Measurements from ENCODE around the gene ZNF473. TPM values are rescaled to one million over a fixed set of nuclear protein-coding genes. Genes with fewer than 3 reads are reported as not detected.

Gene ZNF473
- total RNA-seq, 1 experiment from 2014 or later = 19.0 TPM

DNA sequence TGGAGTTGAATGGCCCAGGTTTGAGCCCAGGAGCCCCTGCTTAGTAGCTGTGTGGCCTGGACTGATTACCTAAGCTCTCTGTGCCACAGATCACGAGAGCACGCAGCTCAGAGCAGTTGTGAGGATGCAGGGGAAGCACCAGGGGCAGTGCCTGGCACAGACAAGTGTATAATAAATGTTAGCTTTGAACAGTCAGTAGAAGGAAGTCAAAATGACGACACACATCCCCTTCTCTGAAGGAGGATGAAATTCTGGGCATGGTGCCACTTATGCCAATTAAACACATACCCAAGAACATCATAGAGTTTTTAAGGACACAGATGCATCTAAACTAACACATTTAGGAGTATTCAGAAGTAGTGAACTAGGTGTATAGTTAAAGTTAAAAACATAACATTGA, 39.9 kb upstream of the ZNF473 start:
- no peak overlapping the region for H2BK120ac ChIP-seq (ENCODE audit: low read depth, low read length, poor library complexity, severe bottlenecking)
- no peak overlapping the region for H3K14ac ChIP-seq (ENCODE audit: insufficient read depth, low read length)
- no peak overlapping the region for H2BK20ac ChIP-seq (ENCODE audit: low read depth, low read length, poor library complexity, severe bottlenecking)
- no peak overlapping the region for H4K5ac ChIP-seq (ENCODE audit: insufficient read length, low read depth, low read length)
- no peak overlapping the region for H3K4ac ChIP-seq (ENCODE audit: low read depth, low read length)
- no peak overlapping the region for H3K18ac ChIP-seq (ENCODE audit: insufficient read length, low read depth, low read length)
- no peak overlapping the region for H2AK5ac ChIP-seq (ENCODE audit: insufficient read length, low read length)
- no peak overlapping the region for H3K23ac ChIP-seq (ENCODE audit: insufficient read length, low read depth, low read length)
- H4K91ac ChIP-seq (ENCODE audit: insufficient read length, low read depth, low read length) = no peak overlapping the region
- Mint-ChIP-seq H3K27me3 (ENCODE audit: low read depth) (no peaks in the 10 kb centered on the region; the same call in 1 of the 2 replicates), H3K4me1 (peaks cover 0 to 4% of the 10 kb centered on the region in 2 experiments; a peak in 2 of 4 replicates), H3K36me3 (ENCODE audit: insufficient read depth in 1 of 3, low read depth in 3 of 3) (peaks cover 0 to 6% (median 6%) of the 10 kb centered on the region in 3 experiments; a peak in 3 of 7 replicates), H3K4me3 (no peak overlapping the region), H3K9me3 (no peaks in the 10 kb centered on the region; a peak in 1 of 5 replicates), H3K27ac (no peak overlapping the region)
- H2AFZ ChIP-seq (ENCODE audit: low read length) = no peak overlapping the region
- no peak overlapping the region for H3K4me2 ChIP-seq (ENCODE audit: insufficient read depth, insufficient read length, low read length)
- H3K23me2 ChIP-seq (ENCODE audit: insufficient read length, low read depth, low read length, poor library complexity, severe bottlenecking) = no peaks in the 10 kb centered on the region
- no peaks in the 10 kb centered on the region for H3K9me3 ChIP-seq (ENCODE audit: control insufficient read depth, low read depth, low read length)
- no peak overlapping the region for H3K27ac ChIP-seq (ENCODE audit: insufficient read length, low read depth, low read length)
- no CpG with 5 or more reads among the region's 3 CpGs for WGBS (ENCODE audit: extremely low coverage, insufficient read length, low lambda C conversion rate)
- no peak overlapping the region for H2BK5ac ChIP-seq (ENCODE audit: insufficient read length, low read length)
- no peak overlapping the region for H3T11ph ChIP-seq (ENCODE audit: low read length)
- no peak overlapping the region for H3K9ac ChIP-seq (ENCODE audit: extremely low read depth, insufficient read length, low read length)
- H2BK12ac ChIP-seq (ENCODE audit: insufficient read length, low read depth, low read length) = no peak overlapping the region
- H4K8ac ChIP-seq (replicated peaks; ENCODE audit: insufficient read length, low read depth, low read length) = no peak overlapping the region
- H3K56ac ChIP-seq (ENCODE audit: insufficient read length, low read depth, low read length) = no peak overlapping the region
- no peaks in the 10 kb centered on the region for H3K79me1 ChIP-seq (ENCODE audit: insufficient read depth, low read depth, low read length, poor library complexity, severe bottlenecking)
- no peaks in the 10 kb centered on the region for H3K79me2 ChIP-seq (ENCODE audit: insufficient read depth, low read length)
- no peaks in the 10 kb centered on the region for H3K27me3 ChIP-seq (ENCODE audit: insufficient read depth, low read length)
- TF ChIP-seq CTCF (conservative IDR thresholded peaks at IDR 0.05) = no peak
- H2BK15ac ChIP-seq (ENCODE audit: low read depth, low read length) = no peak overlapping the region
- H4K20me1 ChIP-seq (ENCODE audit: control insufficient read depth, insufficient read depth, insufficient read length) = peaks cover 2% of the 10 kb centered on the region
- no peaks in the 10 kb centered on the region for H3K4me1 ChIP-seq (ENCODE audit: insufficient read depth, low read length)
- DNase-seq = no peak
